OCI-LY1 (cell line): ENCODE results near the gene PUM1.

Experiments used
- H2AFZ ChIP-seq: fragments of 200-600 bp; sonication (generic), shearing (Covaris generic); 2 replicates; pipeline ENCODE4 v1.6.0; 2014; ENCODE audit warnings: antibody characterized with exemption, mild to moderate bottlenecking, low read length
- H3F3A ChIP-seq: fragments of 200-600 bp; sonication (generic), shearing (Covaris generic); 2 replicates; pipeline ENCODE4 v1.6.0; 2014; ENCODE audit warnings: mild to moderate bottlenecking, antibody characterized with exemption, low read length, moderate library complexity; ENCODE audit not compliant: insufficient read depth
- H3K27ac ChIP-seq: fragments of 200-600 bp; sonication (generic); 2 replicates; pipeline ENCODE4 v1.5.1; 2014; ENCODE audit warnings: low read length, mixed run types, mild to moderate bottlenecking, low read depth; ENCODE audit not compliant: poor library complexity, severe bottlenecking
- H3K27me3 ChIP-seq: fragments of 200-600 bp; sonication (generic); 2 replicates; pipeline ENCODE4 v1.6.0; 2014; ENCODE audit warnings: antibody characterized with exemption, mild to moderate bottlenecking, low read length, moderate library complexity; ENCODE audit not compliant: insufficient read depth
- H3K36me3 ChIP-seq: fragments of 200-600 bp; sonication (generic); 2 replicates; pipeline ENCODE4 v1.6.1; 2014; ENCODE audit warnings: mild to moderate bottlenecking, antibody characterized with exemption, low read length, moderate library complexity, mixed read lengths; ENCODE audit not compliant: insufficient read depth
- H3K4me1 ChIP-seq: fragments of 200-600 bp; sonication (generic); 2 replicates; pipeline ENCODE4 v1.5.1; 2014; ENCODE audit warnings: mild to moderate bottlenecking, low read length, moderate library complexity; ENCODE audit not compliant: insufficient read depth, severe bottlenecking
- H3K4me2 ChIP-seq: fragments of 200-600 bp; sonication (generic), shearing (Covaris generic); 2 replicates; pipeline ENCODE4 v1.6.1; 2014; ENCODE audit warnings: low read length
- H3K4me3 ChIP-seq: fragments of 200-600 bp; sonication (generic); 2 replicates; pipeline ENCODE4 v1.5.1; 2014; ENCODE audit warnings: low read length, low read depth, mild to moderate bottlenecking, mixed read lengths; ENCODE audit not compliant: poor library complexity, severe bottlenecking
- H3K79me2 ChIP-seq: fragments of 200-600 bp; shearing (Covaris generic); 2 replicates; pipeline ENCODE4 v1.6.1; 2016; ENCODE audit warnings: mixed run types, low read length, mixed read lengths; ENCODE audit not compliant: insufficient read depth
- H3K9ac ChIP-seq: fragments of 200-600 bp; sonication (generic), shearing (Covaris generic); 2 replicates; pipeline ENCODE4 v1.6.1; 2014; ENCODE audit warnings: mild to moderate bottlenecking, low read length, mixed read lengths
- H3K9me2 ChIP-seq: fragments of 200-600 bp; sonication (generic), shearing (Covaris generic); 2 replicates; pipeline ENCODE4 v1.6.1; 2014; ENCODE audit warnings: low read depth, mild to moderate bottlenecking, low read length, mixed read lengths
- H3K9me3 ChIP-seq: fragments of 200-600 bp; shearing (Covaris generic); 2 replicates; pipeline ENCODE4 v1.6.1; 2014; ENCODE audit warnings: low read length, mixed read lengths
- H4K20me1 ChIP-seq: fragments of 200-600 bp; sonication (generic), shearing (Covaris generic); 2 replicates; pipeline ENCODE4 v1.6.0; 2016; ENCODE audit warnings: mild to moderate bottlenecking, low read length; ENCODE audit not compliant: insufficient read depth
- EZH2 ChIP-seq: fragments of 200-600 bp; sonication (generic), shearing (Covaris generic); IDR thresholded peaks from 2 replicates; pipeline ENCODE4 v1.8.0; 2017; ENCODE audit warnings: borderline replicate concordance, mixed run types, mild to moderate bottlenecking, antibody characterized with exemption, low read length, moderate library complexity, mixed read lengths
- TF ChIP-seq, protein P1 (sequence below): fragments of 200-600 bp; sonication (generic), shearing (Covaris generic); IDR thresholded peaks from 2 replicates; pipeline ENCODE4 v1.5.1; 2017; ENCODE audit warnings: mild to moderate bottlenecking, antibody characterized with exemption, low read length, moderate library complexity, mixed read lengths

Gene PUM1

DNA sequence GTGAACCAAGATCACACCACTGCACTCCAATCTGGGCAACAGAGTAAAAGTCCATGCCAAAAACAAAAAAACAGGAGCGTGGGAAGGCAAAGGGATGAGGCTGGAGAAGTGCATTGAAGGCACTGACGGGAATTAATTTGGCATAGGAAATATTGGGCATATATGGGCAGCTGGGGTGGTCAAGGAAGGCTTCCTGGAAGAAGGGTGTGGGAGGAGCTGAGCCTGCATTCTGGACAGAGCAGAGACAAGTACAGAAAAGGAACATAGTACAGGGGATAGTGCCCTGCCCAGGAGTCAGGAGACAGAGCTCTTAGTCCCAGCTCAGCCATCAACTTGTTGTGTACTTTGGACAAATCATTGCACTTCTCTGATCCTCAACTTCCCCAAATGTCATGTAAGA, 168.6 kb downstream of the PUM1 start:
- no peak overlapping the region for H3K27ac ChIP-seq
- no peaks in the 10 kb centered on the region for H3K9me3 ChIP-seq
- H3K79me2 ChIP-seq, result no peaks in the 10 kb centered on the region
- no peaks in the 10 kb centered on the region for H3K36me3 ChIP-seq
- no peak overlapping the region for H3K4me2 ChIP-seq
- H4K20me1 ChIP-seq, result no peaks in the 10 kb centered on the region
- no peaks in the 10 kb centered on the region for H3K4me1 ChIP-seq
- H2AFZ ChIP-seq, result no peak overlapping the region
- no peaks in the 10 kb centered on the region for H3K9me2 ChIP-seq
- no peak overlapping the region for H3K4me3 ChIP-seq
- no peaks in the 10 kb centered on the region for H3F3A ChIP-seq
- H3K9ac ChIP-seq, result no peak overlapping the region
- peaks cover 4% of the 10 kb centered on the region; the same call in 1 of the 2 replicates for H3K27me3 ChIP-seq
- no peak for TF ChIP-seq EZH2
- TF ChIP-seq, protein P1, sequence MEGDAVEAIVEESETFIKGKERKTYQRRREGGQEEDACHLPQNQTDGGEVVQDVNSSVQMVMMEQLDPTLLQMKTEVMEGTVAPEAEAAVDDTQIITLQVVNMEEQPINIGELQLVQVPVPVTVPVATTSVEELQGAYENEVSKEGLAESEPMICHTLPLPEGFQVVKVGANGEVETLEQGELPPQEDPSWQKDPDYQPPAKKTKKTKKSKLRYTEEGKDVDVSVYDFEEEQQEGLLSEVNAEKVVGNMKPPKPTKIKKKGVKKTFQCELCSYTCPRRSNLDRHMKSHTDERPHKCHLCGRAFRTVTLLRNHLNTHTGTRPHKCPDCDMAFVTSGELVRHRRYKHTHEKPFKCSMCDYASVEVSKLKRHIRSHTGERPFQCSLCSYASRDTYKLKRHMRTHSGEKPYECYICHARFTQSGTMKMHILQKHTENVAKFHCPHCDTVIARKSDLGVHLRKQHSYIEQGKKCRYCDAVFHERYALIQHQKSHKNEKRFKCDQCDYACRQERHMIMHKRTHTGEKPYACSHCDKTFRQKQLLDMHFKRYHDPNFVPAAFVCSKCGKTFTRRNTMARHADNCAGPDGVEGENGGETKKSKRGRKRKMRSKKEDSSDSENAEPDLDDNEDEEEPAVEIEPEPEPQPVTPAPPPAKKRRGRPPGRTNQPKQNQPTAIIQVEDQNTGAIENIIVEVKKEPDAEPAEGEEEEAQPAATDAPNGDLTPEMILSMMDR, result no peak

DNA sequence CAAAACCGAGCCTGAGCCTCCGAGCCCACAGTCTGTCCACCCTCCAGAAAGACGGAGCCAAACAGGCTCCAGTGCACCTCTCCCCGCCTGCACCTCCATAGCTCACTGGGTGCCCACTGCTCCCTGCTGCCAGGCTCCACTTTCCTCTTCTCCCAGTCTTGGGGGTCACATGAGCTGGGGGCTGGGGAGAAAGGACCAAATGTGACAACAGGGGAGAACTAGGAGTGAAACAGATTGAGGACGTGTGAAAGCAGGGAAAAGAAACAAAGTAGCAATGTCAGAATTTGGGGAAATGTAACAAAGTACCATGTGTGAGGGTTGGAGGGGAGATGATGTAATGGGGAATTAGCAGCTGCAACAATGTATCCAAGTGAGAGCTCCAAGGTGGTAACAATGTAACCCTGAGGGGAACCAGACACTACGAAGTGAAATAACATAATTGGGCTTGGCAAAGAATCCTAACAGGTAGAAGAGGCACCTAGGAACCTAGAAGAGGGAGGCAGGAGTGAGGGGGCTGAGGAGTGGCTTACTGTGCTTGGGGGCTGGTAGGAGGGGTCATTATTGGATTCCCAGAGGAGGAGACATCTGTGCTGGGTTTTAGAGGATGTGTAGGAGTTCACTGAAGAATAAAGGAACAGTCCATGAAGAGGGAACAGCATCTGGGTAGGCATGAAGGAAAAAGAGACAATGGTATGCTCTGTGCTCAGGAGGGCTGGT, 169.4 kb downstream of the PUM1 start:
- H3K27ac ChIP-seq, result no peak overlapping the region
- no peak for TF ChIP-seq EZH2
- TF ChIP-seq, protein P1, result no peak
- H3K79me2 ChIP-seq, result no peaks in the 10 kb centered on the region
- peaks cover 4% of the 10 kb centered on the region; the same call in 1 of the 2 replicates for H3K27me3 ChIP-seq
- no peaks in the 10 kb centered on the region for H4K20me1 ChIP-seq
- H3K4me3 ChIP-seq, result no peak overlapping the region
- H2AFZ ChIP-seq, result no peak overlapping the region
- H3K4me1 ChIP-seq, result no peaks in the 10 kb centered on the region
- H3K9ac ChIP-seq, result no peak overlapping the region
- H3F3A ChIP-seq, result no peaks in the 10 kb centered on the region
- no peaks in the 10 kb centered on the region for H3K9me2 ChIP-seq
- H3K9me3 ChIP-seq, result no peaks in the 10 kb centered on the region
- no peak overlapping the region for H3K4me2 ChIP-seq
- H3K36me3 ChIP-seq, result no peaks in the 10 kb centered on the region

DNA sequence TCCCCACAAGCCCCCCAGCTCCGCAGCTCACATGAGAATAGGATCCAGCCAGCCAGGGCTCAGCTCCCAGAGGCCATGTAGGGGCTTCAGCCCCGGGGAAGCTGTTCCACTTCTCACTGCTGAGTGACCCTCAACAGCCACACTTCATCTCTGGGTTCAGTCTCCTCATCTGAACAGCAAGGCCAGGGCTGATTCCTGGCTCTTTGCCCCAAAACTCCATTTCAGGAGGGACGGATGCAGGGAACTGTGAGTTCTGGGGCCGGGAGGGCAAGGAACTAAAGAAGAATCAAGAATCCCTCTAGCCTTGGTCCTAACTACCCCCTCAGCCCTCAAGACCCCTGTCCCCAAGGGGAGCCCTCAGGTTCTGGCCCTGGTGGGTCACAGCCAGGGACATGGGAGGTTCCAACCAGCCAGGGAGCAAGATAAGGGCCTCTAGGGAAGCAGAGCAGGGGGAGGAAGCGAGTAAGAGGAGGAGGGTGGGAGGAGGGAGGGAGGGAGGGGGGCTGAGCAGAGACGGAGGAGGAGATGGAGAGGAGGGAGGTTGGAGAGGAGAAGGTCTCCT, 170.1 kb downstream of the PUM1 start:
- no peaks in the 10 kb centered on the region for H3K79me2 ChIP-seq

More for the DNA sequence above, 170.1 kb downstream of the PUM1 start:
- Histone ChIP-seq H3K4me3 (no peak overlapping the region), H3K4me2 (no peak overlapping the region), H3K36me3 (no peaks in the 10 kb centered on the region), H2AFZ (no peak overlapping the region), H3K9ac (no peak overlapping the region), H3K4me1 (no peaks in the 10 kb centered on the region), H3K9me3 (no peaks in the 10 kb centered on the region), H3K27me3 (peaks cover 4% of the 10 kb centered on the region; the same call in 1 of the 2 replicates), H3K9me2 (no peaks in the 10 kb centered on the region), H3F3A (no peaks in the 10 kb centered on the region), H4K20me1 (no peaks in the 10 kb centered on the region), H3K27ac (no peak overlapping the region)
- TF ChIP-seq EZH2, result no peak
- TF ChIP-seq, protein P1, result no peak
